Activated CD4-positive, alpha-beta T cell treated with anti-CD3 and anti-CD28 coated beads, Interleukin-2, Interleukin-6, amounts not matched to agents 100 ng/mL and 50 ng/mL, durations not matched to agents 16 hours and 8 hours (primary cell): ENCODE results near the gene ATP6V1D.
"Not testable (repeated sequence)": the region's sequence is repeated elsewhere in the genome, so short reads cannot be mapped to it uniquely, and the experiment has no call there.

ENCODE experiments used
- DNase-seq: peaks from one replicate; pipeline ENCODE4 v3.0.0-alpha.2; 2020

Gene ATP6V1D

GRCh38 chr14:67365476-67365875 lies 5.9 kb upstream of the ATP6V1D start:
- no peak for DNase-seq

DNA sequence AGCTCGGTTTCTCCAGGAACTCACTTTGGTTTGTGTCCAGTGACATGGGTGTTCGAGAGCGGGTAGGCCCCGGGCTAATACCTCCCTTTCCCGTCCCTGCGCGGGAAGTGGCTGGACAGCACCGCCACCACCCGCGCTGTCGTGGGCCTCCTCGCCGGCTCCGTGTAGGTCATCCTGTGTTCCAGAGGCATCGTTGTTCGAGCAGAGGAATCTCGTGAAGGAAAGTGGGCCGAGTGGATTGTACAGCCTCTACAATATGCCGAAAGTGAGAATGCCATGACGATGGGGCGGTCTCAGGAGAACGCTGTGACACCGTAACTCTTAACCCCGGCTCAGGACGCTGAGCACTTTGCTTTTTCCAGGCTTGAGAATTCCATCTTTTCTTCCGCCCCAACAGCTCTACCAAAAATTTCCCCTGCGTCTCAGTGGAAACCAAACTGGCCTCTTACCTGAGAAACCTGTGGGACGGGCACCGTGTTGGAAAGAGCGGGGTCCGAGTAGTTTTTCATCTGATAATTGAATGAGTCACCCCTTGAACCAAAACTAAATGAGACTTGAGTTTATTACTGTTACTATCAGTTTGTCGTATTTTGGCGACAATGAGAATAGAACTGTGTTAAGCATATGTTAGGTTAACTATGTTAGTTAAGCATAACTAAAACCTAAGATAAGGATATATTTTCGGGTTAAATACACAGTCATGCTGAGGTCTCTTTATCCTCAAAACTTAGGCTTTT lies 1.0 kb upstream of the ATP6V1D start:
- no peak for DNase-seq

DNA sequence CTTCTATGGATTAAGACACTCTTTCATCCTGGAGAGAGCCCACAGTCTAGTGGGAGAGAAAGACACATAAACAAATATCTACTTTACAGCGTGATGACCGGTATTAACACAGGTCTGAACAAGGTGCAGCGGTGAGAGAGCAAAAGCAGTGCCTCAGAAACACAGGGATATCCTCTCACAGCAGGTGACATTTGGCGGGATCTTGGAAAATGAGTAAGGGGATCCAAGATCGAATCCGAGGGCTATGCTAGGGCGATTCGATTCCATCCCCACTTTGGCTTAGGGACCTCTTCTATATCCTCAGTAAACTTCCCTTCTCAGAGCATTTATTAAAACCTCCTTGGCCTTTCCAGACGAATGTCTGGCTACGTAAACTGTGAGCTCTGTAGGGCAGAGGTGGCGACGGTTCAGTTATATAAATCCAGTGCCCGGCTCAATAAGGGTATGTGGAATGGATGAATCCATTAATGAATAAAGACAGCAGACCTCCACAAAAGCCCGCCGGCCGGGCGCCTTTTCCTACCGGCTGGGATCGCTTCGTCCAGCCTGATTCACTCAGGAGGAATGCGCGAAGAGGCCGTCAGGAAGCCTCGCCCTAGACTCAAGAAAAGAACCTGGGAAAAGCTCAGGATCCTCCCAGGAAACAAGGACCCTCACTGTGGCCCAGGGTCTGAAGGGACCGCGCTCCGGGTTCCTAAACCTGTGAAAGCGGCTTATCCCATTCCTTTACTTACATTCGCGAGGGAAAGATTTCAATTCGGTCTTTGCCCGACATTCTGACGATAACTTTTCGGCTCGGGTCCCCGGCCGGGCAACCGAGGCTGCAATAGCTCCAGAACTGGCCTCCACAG lies 455 bp downstream of the ATP6V1D start:
- no peak for DNase-seq

GRCh38 chr14:67357969-67358354 lies 1.6 kb downstream of the ATP6V1D start:
- DNase-seq = no peak

- DNase-seq = no peak
These were observed 2.2 kb downstream of the ATP6V1D start for GRCh38 chr14:67357186-67357968.

- no peak for DNase-seq
These were observed 7.5 kb downstream of the ATP6V1D start for GRCh38 chr14:67352055-67352454.

GRCh38 chr14:67345583-67345982 lies 14.0 kb downstream of the ATP6V1D start:
- DNase-seq = no peak

DNA sequence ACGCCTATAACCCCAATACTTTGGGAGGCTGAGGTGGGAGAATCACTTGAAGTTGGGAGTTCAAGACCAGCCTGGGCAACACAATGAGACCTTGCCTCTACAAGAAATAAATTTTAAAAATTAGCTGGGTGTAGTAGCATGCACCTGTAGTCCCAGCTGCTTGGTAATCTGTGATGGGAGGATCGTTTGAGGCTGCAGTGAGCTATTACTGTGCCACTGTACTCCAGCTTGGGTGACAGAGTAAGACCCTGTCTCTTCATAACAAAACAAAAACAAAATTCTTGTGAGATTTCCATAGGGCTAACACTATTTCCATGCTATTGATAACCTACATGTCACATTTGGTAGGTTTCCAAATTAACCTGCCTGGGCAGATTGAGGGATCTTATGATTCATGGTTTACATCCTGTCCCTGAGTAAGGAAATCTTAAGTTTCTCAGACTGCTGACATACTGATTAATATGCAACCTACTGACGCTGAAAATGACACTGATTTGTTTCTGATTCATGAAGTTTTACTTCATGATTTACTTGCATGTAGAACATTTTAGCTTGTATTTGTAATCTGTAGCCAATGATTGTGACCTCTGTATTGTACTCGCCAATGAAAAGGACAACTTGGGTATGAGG lies 15.9 kb downstream of the ATP6V1D start:
- DNase-seq = peak; percentile 25

GRCh38 chr14:67341231-67341630 lies 18.4 kb downstream of the ATP6V1D start:
- not testable (repeated sequence) for DNase-seq

GRCh38 chr14:67335781-67336180 lies 23.8 kb downstream of the ATP6V1D start:
- peak; percentile 12 for DNase-seq

DNA sequence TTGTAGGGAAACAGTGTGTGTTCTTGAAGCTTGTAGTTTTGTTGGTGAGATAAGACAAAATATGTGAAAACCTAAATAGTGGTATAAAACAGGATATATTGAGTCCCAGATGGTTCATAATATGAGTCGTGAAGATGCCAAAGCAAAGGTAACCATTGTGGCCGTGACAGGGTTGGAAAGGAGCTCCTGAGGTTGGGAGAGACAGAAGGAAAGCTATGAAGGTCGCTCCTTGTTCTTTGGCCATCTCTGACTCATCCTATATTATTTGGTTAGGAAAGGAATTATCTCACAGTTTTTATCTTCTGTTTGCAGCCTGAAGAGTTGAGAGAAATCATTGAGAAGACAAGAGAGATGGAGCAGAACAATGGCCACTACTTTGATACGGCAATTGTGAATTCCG lies 27.1 kb downstream of the ATP6V1D start:
- DNase-seq = no peak

DNA sequence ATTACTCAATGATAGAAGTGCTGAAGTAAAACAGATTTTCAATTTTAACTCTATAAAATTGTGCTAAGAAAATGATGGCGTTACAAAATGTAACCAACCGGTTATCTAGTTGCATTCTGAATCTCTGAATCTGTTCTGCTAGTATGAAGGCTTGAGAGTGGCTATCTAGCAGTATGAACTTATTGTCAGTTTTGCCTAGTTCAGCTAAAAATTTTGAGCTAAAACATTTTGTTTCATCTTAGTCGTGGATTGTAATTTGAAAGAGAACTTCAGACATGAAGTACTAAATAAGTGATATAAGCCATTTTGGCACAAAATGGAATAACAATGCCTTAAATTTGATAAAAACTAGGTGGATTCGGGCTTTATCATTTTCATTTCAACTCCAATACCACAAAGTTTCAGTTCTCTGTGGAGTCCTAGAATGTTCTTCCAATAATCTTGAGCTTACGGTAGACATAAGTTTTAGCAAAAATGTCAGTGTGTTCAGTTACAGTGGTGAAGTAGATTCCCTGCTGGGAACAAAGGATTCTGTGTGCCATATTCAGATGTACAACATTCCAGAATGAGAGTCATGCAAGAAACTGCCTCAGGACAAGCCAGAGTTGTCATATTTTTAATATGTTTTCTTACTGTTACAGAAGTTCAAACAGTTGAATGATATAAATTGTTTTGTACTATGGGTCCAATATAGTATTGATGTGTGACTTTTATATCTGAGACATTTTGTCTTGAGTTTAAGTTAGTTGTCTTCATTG lies 28.1 kb downstream of the ATP6V1D start:
- no peak for DNase-seq

- not testable (repeated sequence) for DNase-seq
These were observed 29.9 kb downstream of the ATP6V1D start for GRCh38 chr14:67329666-67330065.

GRCh38 chr14:67319142-67319541 lies 40.5 kb downstream of the ATP6V1D start:
- DNase-seq = no peak

GRCh38 chr14:67317822-67318221 lies 41.8 kb downstream of the ATP6V1D start:
- no peak for DNase-seq

GRCh38 chr14:67313153-67313552 lies 46.5 kb downstream of the ATP6V1D start:
- no peak for DNase-seq

- no peak for DNase-seq
These were observed 47.7 kb downstream of the ATP6V1D start for GRCh38 chr14:67311868-67312267.
